ENCODE measurements around the gene RAB44.
A peak's percentile ranks its signal among the peaks of the same experiment; 100 is the strongest.

The RAB44 gene

GRCh38 chr6:36756786-36757185, 59.2 kb downstream of the RAB44 start:
- peaks cover 23% of the 10 kb centered on the region for H3K27me3 Mint-ChIP-seq (ENCODE audit: low read depth, poor library complexity)
- DNase-seq: no peak
- peaks cover 71% of the 10 kb centered on the region for H3K4me1 Mint-ChIP-seq
- TF ChIP-seq CTCF (IDR thresholded peaks at IDR 0.05): no peak
- H3K27ac Mint-ChIP-seq: no peak overlapping the region
- H3K36me3 Mint-ChIP-seq (ENCODE audit: low read depth): no peaks in the 10 kb centered on the region
- no peaks in the 10 kb centered on the region for H3K9me3 Mint-ChIP-seq
- H3K4me3 Mint-ChIP-seq: no peak overlapping the region

GRCh38 chr6:36757206-36757605, 59.6 kb downstream of the RAB44 start:
- Mint-ChIP-seq H3K4me3 (no peak overlapping the region), H3K4me1 (peaks cover 67% of the 10 kb centered on the region), H3K27ac (no peak overlapping the region), H3K9me3 (no peaks in the 10 kb centered on the region), H3K27me3 (ENCODE audit: low read depth, poor library complexity) (peaks cover 26% of the 10 kb centered on the region), H3K36me3 (ENCODE audit: low read depth) (no peaks in the 10 kb centered on the region)
- no peak for DNase-seq
- no peak for TF ChIP-seq CTCF (IDR thresholded peaks at IDR 0.05)

GRCh38 chr6:36757943-36758508, 60.4 kb downstream of the RAB44 start:
- Mint-ChIP-seq H3K4me3 (no peak overlapping the region), H3K27ac (no peak overlapping the region), H3K9me3 (no peaks in the 10 kb centered on the region), H3K36me3 (ENCODE audit: low read depth) (no peaks in the 10 kb centered on the region), H3K27me3 (ENCODE audit: low read depth, poor library complexity) (peaks cover 26% of the 10 kb centered on the region), H3K4me1 (peaks cover 62% of the 10 kb centered on the region)
- no peak for DNase-seq
- TF ChIP-seq CTCF (IDR thresholded peaks at IDR 0.05): no peak

- Mint-ChIP-seq H3K27me3 (ENCODE audit: low read depth, poor library complexity) (peaks cover 26% of the 10 kb centered on the region), H3K9me3 (no peaks in the 10 kb centered on the region), H3K4me1 (peaks cover 58% of the 10 kb centered on the region), H3K4me3 (no peak overlapping the region), H3K27ac (no peak overlapping the region), H3K36me3 (ENCODE audit: low read depth) (no peaks in the 10 kb centered on the region)
- no peak for DNase-seq
- TF ChIP-seq CTCF (IDR thresholded peaks at IDR 0.05): no peak
Observed at GRCh38 chr6:36758516-36759147, 61.0 kb downstream of the RAB44 start.

GRCh38 chr6:36759148-36759759, 61.6 kb downstream of the RAB44 start:
- Mint-ChIP-seq H3K36me3 (ENCODE audit: low read depth) (no peaks in the 10 kb centered on the region), H3K4me3 (no peak overlapping the region), H3K27me3 (ENCODE audit: low read depth, poor library complexity) (peaks cover 24% of the 10 kb centered on the region), H3K4me1 (peaks cover 52% of the 10 kb centered on the region), H3K9me3 (no peaks in the 10 kb centered on the region), H3K27ac (no peak overlapping the region)
- peak; percentile 99 for TF ChIP-seq CTCF (IDR thresholded peaks at IDR 0.05)
- peak; percentile 90 for DNase-seq
